HG03039 (cell line): ENCODE results near the gene WHAMM.
A peak's percentile ranks its signal among the peaks of the same experiment; 100 is the strongest.
"Not testable (repeated sequence)": the region's sequence is repeated elsewhere in the genome, so short reads cannot be mapped to it uniquely, and the experiment has no call there.

Source experiments
- ATAC-seq: cut with Tn5 transposase; IDR thresholded peaks from one replicate; pipeline ENCODE4 v1.9.1; 2021; ENCODE audit warnings: mild to moderate bottlenecking, moderate library complexity; ENCODE audit not compliant: unreplicated experiment

The WHAMM gene

GRCh38 chr15:82809308-82810060 is at the start of gene WHAMM:
Gene WHAMM (plus strand): TSS chr15:82809628. CDS start chr15:82809727, 99 bp downstream.
- ATAC-seq, result peak; percentile 82

DNA sequence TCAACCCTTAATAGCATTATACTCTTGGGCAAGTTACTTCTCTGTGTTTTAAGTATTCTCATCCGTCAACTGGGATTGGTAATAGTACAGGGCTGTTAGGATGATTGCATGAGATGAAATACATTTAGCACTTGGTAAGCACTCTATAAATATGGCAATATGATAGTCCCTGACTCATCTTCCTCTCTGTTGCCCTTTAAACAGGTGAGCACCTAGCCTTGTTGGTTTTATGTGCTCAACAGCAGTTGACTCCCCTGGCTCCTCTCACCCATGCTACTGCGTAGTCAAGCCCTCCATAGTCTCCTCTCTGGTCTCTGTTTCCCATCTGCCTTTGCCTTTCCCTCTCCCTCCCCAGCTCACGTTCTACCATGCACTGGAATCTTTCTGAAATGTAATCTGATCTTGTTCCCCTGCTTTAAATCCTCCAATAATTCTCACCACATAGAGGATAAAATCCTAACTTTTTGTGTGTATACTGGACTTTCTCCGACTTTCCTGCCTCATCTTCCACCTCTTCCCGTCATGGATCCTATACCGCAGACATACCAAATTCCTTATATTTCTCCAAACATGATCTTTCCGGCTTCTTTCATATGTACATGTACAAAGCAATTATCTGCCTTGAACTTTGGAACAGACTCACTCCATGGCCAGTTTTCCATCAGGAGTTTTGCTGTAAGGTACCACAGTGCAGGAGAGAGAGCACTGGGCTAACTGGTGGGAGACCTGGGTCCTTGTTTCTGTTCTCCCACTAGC is 45.9 kb upstream of the WHAMM start:
- no peak for ATAC-seq

GRCh38 chr15:82764117-82764490 is 45.3 kb upstream of the WHAMM start:
- ATAC-seq, result no peak

DNA sequence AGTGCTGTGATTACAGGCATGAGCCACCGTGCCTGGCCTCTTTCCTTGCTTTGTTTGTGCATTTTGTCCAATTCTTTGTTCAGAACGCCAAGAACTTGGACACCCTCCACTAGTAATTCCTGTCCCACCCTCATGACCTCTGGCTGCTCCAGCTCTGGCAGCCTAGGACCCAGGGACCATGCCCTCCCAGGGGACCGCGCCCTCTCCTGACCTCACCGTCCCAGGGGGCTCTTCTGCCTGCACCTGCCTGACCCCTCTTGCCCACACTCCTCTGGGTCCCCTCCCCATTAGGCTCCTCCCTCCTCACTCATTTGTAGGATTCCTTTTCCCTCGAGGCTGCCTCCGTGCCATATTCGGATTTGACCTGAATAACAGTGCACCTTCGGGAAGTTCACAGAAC is 44.7 kb upstream of the WHAMM start:
- no peak for ATAC-seq

DNA sequence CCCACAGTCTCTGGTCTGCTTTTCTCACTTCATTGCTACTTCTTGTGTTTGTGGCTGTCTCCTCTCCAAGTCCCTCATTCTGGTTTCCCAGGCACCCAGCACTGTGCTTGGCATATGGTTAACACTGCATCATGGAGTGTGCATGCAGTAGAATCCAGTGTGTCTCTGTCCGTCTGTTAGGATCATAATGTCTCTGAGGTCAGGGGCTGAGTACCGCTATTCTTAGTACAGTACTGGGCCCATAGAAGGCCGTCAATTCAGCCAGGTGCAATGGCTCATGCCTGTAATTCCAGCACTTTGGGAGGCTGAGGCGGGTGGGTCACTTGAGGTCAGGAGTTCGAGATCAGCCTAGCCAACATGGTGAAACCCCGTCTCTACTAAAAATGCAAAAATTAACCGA is 43.2 kb upstream of the WHAMM start:
- not testable (repeated sequence) for ATAC-seq

DNA sequence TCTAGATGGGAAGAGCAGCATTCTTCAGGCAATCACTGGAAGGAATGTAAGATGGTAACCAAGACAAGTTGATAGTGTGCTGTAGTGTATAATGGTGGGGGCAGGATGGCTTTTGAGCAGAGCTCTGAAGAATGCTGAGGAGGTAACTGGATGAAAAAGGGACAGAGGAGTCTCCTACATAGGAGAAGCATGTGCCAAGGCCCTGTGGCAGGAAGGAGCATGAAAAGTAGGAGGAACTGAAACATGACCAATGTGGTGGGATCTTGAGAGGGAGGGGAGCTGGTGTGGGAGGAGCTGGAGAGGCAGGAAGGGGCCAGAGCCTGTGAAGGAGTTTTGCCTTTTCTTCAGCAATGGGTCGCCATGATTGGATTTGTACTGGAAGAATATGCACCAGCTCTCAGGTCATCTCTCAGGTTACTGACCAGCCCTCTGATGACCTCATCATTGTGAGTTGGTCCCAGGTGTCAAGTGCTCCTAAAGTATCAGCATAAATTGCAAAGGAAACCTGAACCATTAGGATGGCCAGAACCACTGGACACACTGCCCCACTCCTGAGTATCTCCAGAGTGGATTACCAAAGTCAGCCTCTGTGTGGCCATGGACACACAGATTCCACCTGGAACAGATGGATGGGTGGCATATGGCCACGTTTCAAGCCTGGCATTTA is 42.1 kb upstream of the WHAMM start:
- ATAC-seq, result no peak

DNA sequence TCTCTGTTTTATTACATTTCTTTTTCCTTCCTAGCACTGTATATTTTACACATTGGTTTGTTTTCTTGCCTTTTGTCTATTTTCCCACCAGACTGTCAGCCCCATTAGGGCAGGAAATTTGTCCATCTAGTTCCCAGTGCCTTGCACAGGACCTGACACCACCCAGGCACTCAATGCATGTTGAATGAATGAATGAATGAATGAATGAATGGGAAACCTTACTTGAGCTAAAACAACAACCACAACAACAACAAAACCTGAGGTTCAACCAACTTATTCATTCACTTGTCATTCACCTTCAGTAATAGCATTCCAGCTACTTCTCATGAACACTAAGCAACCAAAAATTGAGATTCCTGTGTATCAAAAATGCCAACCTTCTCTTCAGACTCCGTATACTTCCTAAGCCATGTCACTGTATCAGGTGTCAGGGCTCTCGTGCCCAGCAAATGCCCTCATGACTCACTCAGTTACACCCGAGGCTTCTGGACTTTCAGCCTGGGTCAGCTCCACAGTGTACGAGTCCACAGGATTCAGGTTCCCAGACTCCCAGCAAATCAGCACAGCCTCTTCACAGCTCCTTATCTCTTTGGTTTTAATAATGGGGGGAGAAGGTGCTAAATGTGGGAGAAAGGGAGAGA is 40.9 kb upstream of the WHAMM start:
- ATAC-seq, result no peak

GRCh38 chr15:82771789-82772607 is 37.4 kb upstream of the WHAMM start:
- no peak for ATAC-seq

DNA sequence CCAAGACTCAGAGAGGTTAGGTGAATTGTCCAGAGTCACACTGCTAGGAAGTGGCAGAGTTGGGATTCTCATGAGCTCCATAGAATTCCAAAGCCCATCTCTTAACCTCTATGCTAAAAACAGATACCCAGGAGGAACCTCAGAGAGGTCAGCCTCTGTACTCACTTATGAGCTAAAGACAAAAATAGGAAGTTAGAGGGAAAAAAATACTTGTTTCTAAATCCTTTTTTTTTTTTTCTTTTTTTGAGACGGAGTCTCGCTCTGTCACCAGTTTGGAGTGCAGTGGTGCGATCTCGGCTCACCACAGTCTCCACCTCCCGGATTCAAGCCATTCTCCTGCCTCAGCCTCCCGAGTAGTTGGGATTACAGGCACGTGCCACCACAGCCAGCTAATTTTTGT is 34.9 kb upstream of the WHAMM start:
- ATAC-seq, result no peak

- ATAC-seq, result no peak
Measured at GRCh38 chr15:82778755-82779154, 30.7 kb upstream of the WHAMM start.

GRCh38 chr15:82781349-82781748 is 28.1 kb upstream of the WHAMM start:
- no peak for ATAC-seq

- no peak for ATAC-seq
Measured at GRCh38 chr15:82788496-82788895, 20.9 kb upstream of the WHAMM start.

DNA sequence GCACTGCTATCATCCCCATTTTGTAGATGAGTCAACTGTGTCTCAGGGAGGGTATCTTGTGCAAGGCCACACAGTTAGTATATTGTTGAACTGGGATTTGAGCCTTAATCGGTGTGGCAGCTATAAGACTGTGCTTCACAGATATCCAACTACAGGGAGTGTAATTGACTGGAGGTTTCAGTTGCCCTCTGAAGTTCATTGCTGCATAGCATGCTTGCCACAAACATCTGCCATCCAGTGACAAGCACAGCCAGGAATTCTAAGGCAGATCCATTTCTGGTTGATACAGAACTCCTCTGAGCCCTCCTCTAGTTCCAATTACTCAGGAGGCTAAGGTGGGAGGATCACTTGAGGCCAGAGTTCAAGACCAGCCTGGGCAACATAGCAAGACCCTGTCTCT is 19.9 kb upstream of the WHAMM start:
- ATAC-seq, result no peak

- no peak for ATAC-seq
Measured at GRCh38 chr15:82790321-82790720, 19.1 kb upstream of the WHAMM start.

DNA sequence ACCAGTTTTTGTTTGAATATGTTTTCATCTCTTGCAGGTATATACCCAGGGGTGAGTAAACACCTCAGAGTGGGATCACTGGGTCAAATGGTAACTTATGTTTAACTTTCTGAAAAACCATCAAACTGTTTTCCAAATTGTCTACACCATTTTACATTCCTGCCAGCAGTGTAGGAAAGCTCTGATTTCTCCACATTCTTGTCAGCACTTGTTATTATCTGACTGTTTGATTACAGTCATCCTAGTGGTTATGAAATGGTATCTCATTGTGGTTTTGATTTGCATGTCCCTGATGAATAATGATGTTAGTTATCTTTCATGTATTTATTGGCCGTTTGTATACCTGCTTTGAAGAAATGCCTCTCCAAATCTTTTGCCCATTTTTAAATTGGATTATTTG is 17.4 kb upstream of the WHAMM start:
- no peak for ATAC-seq

DNA sequence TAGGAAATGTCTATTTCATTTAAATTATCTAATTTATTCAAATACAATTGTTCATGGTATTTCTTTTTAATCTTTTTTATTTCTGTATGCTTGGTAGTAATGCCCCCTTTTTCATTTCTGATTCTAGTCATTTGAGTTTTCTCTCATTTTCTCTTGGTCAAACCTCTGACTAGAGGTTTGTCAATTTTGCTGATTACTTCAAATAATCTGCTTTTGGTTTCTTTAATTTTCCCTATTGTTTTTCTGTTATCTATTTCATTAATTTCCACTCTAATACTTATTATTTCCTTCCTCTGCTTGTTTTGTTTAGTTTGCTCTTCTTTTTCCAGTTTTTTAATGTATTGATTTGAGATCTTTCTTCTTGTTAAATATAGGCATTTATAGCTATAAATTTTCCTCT is 15.7 kb upstream of the WHAMM start:
- ATAC-seq, result no peak

GRCh38 chr15:82798104-82798503 is 11.3 kb upstream of the WHAMM start:
- no peak for ATAC-seq

- ATAC-seq, result no peak
Measured at GRCh38 chr15:82798531-82799166, 10.8 kb upstream of the WHAMM start.

DNA sequence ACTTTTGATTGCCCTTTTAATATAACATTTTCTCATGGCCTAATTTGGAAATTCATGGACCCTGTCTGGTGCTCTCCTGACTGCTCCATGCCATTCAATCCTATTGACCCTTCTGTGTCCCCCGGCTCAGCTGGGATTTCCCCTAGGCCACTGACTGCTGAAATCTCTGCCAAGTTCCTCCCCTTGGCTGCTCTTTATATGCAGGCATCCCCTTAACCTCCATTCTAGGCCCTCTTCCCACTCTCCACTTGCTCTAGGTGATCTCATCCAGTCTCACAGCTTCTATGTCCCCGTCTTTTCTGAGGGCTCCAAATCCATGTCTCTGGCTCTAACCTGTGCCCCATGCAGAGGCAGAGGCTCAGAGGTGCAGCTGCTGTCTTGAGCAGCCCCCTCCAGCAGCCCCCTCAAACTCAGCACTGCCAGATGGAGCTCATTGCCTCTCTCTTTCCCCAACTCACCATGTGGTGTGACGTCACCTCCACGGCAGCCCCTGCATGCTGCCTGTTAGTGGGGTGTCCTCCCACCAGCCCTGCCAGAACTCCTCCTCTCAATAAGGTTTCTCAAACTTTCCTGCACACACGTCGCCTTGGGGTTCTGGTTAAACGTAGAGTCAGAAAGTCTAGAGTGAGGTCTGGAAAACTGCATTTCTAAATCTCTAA is 10.1 kb upstream of the WHAMM start:
- no peak for ATAC-seq

DNA sequence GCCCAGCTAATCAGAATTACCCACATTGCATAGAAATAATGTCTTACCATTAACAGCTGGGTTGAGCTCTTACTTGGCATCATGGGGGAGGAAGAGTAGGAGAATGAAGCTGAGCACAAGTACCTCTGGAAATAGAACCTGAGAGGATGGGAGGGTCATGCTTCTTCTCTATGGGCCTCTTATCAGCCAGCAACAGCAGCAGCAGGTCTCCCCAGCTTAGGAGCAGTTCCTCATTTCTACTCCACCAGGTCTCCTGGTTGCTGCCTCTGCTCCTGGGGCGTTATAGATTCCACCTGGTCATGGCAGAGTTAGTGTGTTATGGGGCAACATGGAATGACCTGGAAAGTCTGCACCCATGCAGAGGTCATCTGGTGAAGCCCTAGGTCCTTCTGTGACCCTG is 6.9 kb upstream of the WHAMM start:
- no peak for ATAC-seq
